Inferior parietal cortex (tissue), 1 donor: ENCODE results near the gene PRELID2.
"Not testable (repeated sequence)": the region's sequence is repeated elsewhere in the genome, so short reads cannot be mapped to it uniquely, and the experiment has no call there.

Experiments
- DNase-seq: peaks from one replicate; pipeline ENCODE4 v3.0.0-alpha.2; 2016; ENCODE audit errors: extremely low spot score

The PRELID2 gene

DNA sequence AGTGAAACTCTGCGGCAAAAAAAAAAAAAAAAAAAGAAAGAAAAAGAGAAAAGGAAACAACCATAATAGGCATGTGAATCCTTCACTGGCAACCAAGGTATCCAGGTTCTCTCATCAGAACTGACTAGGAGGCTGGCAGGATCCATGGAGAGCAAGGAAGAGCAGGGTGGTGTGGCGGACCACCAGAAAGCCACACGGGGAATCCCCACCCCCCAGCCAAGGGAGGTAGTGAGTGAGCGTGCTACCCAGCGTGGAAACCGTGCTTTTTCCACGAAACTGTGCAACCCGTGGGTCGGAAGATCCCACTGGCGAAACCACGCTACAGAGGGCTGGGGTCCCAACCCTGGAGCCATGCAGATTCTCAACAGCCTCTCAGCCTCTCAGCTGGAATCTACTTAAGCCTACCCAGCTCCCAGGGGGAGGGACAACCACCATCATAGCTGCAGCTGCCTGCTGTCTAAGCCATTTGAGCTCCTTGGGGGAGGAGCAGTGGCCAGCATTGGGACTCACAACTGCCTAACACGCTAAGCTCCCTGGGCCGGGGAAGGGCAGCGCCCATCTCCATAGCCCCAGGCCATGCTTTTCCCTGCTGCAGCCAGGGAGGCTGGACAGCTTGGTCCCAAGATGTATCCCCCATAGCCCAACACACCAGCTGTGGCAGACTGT lies 91.6 kb downstream of the PRELID2 start:
- no peak for DNase-seq

GRCh38 chr5:145739843-145740242 lies 95.3 kb downstream of the PRELID2 start:
- DNase-seq = no peak

DNA sequence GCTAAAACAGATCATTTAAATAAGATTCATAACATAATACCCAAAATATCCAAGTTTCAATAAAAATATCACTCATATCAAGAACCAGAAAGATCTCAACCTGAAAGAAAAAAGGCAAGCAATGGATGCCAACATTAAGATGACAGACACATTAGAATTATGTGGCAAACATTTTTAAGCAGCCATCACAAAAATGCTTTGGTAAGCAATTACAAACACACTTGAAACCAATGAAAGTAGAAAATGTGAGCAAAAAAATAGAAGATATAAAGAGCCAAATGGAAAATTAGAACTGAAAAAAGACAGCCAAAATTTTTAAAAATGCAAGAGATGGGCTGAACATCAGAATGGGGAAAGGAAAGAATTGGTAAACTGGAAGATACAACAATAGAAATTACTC lies 96.9 kb downstream of the PRELID2 start:
- DNase-seq = no peak

DNA sequence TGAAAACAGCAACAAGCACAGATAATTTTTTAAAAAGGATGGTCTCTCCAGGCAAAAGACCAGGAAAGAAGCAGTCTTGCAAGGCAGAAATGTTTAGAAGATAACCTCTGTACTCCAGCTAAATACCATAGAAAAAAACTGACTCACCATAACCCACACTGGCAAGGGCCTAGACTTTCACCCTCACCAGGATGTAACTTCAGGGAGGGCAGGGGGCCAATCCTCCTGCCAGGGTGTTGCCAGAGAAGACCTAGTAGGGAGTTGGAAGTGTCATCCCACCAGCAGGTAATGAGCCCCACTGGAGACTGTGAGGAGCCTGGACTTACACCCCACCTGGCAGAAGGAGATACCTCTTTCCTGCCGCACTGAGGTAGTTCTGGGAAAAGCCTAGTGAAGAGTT lies 97.6 kb downstream of the PRELID2 start:
- DNase-seq = no peak

- DNase-seq = not testable (repeated sequence)
Observed at GRCh38 chr5:145729956-145730355, 105.2 kb downstream of the PRELID2 start.

DNA sequence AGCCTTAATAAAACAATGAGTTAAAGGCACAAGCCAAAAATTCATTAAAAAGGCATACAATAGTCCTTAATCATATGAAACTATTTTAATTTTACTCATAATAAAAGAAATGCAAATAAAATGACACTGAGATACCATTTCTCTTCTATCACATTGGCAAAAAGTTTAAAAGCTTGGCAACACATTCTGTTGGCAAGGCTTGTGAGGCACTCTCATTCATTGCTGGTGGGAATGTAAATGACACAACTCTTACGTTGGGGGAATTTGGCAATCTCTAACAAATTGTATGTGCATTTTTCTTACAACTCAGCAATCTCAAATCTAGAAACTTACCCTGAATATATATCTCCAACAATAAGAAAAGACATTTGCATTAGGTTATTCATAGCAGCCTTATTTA lies 111.6 kb downstream of the PRELID2 start:
- no peak for DNase-seq

- DNase-seq = no peak
Observed at GRCh38 chr5:145718956-145719355, 116.2 kb downstream of the PRELID2 start.

- DNase-seq = no peak
Observed at GRCh38 chr5:145715412-145715811, 119.7 kb downstream of the PRELID2 start.

GRCh38 chr5:145712245-145712644 lies 122.9 kb downstream of the PRELID2 start:
- DNase-seq = no peak

GRCh38 chr5:145711417-145711816 lies 123.7 kb downstream of the PRELID2 start:
- DNase-seq = no peak
